HG03175 (cell line): ENCODE data around the gene RAD51AP1.
A peak's percentile ranks its signal among the peaks of the same experiment; 100 is the strongest.

ENCODE experiments used
- ATAC-seq: cut with Tn5 transposase; IDR thresholded peaks from one replicate; pipeline ENCODE4 v1.9.1; 2021; ENCODE audit warnings: mild to moderate bottlenecking, moderate library complexity; ENCODE audit not compliant: unreplicated experiment

The RAD51AP1 gene

DNA sequence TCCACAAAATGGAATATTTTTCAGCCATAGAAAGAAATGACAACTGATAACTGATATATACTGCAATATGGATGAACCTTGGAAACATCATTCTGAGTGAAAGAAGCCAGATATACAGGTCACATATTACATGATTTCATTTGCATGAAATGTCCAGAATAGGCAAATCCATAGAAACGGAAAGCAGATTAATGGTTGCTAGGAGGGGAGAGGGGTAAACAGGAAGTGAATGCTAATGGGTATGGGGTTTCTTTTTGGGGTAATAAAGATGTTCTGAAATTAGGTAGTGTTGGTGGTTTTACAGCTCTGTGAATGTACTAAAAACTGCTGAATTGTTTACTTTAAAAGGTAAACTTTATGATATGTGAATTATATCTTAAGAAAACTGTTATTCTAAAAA is 6.5 kb downstream of the RAD51AP1 start:
- no peak for ATAC-seq

- no peak for ATAC-seq
Measured at GRCh38 chr12:4552191-4552590, 13.5 kb downstream of the RAD51AP1 start.

GRCh38 chr12:4553943-4554342 is 15.3 kb downstream of the RAD51AP1 start:
- ATAC-seq, result no peak

- ATAC-seq, result no peak
Measured at GRCh38 chr12:4555804-4556203, 17.1 kb downstream of the RAD51AP1 start.

- no peak for ATAC-seq
Measured at GRCh38 chr12:4556735-4557530, 18.2 kb downstream of the RAD51AP1 start.

DNA sequence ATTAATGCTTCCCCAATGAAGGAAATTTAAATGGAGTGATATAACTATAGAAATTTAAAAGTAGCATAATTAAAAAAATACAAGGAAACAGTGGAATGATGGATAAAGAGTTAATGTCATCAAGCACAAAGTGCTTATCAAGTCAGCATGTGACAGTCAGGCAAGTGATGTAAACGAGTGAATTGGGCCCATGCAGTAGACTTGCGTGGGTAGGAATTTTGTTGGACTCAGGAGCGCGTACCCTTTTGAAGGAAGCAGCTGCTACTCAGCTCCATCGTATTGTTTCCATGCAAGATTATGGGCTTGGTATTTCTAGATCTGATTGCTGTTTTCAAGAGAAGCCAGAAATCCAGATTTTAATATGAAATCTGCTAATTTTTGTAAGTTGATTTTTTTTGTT is 18.9 kb downstream of the RAD51AP1 start:
- no peak for ATAC-seq

DNA sequence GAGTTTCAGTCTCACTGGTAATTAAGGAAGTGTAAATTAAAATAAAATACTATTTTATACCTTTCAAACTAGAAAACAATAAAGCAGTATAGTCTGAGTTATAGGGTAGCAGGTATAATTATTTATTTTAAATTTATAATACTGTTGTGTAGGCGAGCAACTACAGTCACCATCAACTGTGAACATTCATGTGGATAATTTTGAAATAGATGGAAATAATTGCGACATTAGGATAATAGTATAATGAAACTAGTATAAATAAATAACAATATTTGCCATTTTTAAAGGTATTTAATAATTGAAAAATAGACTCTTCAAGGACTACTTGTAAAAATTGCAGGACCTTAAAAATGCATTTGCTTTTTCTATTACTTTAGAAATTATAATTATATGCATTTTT is 19.5 kb downstream of the RAD51AP1 start:
- ATAC-seq, result no peak

DNA sequence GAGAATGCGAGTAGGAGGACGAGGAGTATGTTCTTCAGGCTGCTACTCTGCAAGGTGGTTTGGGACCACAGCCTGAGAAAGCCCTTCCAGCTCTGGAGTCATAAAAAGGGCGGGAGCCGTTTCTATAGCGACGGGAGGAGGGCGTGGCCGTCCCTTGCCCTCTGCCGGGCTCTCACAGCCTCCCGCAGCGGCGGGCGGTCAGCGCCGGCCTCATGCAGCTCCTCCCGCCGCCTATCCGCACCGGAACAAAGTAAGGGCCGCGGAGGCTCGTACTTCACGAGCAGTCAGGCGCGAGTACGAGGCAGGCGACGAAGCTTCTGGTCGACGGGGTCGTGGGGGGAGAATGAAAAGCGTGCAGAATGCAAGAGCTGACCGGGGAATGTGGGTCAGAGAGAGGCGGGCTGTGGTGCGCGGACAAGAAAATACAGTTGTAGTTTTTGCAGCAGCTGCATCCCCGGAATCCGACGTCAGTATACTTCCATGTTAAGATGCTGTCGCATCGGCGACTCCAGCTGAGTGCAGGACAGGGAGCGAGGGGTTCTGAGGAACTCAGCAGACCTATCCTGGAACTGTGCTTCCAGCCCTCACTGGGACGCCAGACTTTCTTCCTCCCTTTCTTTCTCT is 23.5 kb downstream of the RAD51AP1 start, which contains the start of gene DYRK4:
Gene DYRK4 (plus strand): TSS at position 175 of the 624 bp plus-strand sequence. CDS start 38 bp downstream, at position 213.
- ATAC-seq, result no peak

- no peak for ATAC-seq
Measured at GRCh38 chr12:4563336-4563735, 24.6 kb downstream of the RAD51AP1 start.

DNA sequence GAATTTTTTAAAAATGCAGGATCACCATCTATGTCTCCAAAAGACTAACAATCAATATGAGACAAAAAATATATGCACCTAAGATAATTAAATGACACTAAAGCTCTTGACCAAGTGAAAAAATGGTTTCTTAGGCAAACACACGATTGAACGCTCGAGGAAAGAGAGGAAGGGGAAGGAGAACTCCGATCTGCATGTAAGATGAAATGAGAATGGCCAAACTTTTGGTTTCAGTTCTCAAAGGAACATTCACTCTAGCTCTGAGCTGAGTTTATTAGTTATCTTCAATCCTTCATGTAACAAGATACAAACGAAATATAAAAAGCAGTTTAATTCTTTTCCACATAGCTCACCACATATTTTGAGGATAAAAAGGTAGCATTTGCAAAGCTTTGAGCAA is 26.1 kb downstream of the RAD51AP1 start:
- no peak for ATAC-seq

DNA sequence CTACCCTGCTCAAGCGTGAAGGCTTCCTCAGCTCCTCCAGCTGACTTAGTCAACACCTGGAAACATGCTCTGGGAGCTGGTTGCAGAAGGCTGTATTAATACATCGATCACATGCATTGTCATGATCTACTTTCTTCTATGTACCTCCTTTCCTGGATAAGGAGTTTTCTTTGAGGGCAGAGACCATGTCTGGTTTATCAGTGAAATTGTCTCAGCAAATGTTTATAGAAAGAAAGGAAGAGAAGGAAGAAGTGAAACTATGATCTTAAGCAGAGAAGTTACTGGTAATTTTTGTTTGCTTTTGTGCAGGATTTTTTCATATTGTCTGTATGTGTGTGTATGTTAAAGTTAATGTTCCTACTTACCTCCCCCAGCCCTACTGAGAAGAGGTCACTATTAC is 27.8 kb downstream of the RAD51AP1 start:
- ATAC-seq, result no peak

DNA sequence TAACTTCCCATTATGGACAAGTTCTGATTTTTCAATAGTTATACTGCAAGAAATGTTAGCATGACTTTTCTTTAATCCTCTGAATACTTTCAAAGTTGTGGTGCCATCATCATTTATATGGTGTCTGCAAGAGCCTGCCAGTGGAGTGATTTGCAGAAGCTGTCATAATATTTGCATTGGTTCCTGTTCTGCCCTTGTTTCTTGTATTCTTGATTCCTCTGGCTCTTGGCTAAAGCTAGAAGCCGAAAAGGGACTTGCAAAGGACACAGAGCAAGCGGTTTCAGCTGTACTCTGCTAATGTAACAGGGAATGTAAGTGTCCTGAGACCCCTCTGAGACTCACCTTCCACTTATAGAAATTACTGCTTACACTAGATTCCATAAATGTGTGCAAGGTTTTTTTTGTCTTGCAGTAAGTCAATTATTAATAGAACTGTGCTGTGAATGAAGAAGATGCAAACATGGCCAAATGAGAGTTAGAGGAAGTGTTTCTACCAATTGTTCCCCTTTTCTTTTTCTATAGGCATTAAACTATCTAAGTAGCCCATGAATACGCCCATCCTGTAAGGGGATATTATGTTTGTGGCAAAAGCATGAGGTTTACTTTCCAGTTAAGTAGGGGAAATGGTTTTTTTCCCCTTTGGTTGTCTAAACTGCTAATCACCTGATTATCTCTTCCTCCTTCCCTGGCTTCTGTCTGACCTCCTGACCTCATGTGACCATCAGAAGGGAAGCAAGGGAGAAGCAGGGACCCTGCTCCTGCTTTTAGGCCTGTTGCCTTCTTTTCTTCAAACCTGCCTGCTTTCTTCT is 28.6 kb downstream of the RAD51AP1 start:
- peak; percentile 64 for ATAC-seq

DNA sequence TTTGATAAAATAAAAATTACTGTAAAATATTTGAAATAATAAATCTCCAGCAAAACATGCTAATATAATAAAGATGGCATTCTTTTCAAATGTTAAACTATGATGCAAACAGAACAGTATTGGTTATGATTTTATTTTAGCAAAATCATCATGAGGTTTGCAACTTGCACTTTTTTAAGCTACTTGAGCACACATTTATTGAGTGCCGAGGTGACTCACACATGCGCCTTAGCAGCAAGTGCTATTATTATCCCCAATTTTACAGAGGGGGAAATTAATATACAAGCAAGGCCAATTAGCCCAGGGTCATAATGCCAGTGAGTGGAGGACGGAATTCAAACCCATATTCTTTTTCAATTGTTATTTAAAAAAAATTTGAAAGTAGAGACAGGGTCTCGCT is 30.6 kb downstream of the RAD51AP1 start:
- ATAC-seq, result no peak

GRCh38 chr12:4572680-4573079 is 34.0 kb downstream of the RAD51AP1 start:
- ATAC-seq, result no peak

- no peak for ATAC-seq
Measured at GRCh38 chr12:4579305-4580102, 40.8 kb downstream of the RAD51AP1 start.

GRCh38 chr12:4580281-4580688 is 41.6 kb downstream of the RAD51AP1 start:
- ATAC-seq, result no peak

GRCh38 chr12:4584281-4584680 is 45.6 kb downstream of the RAD51AP1 start:
- no peak for ATAC-seq

DNA sequence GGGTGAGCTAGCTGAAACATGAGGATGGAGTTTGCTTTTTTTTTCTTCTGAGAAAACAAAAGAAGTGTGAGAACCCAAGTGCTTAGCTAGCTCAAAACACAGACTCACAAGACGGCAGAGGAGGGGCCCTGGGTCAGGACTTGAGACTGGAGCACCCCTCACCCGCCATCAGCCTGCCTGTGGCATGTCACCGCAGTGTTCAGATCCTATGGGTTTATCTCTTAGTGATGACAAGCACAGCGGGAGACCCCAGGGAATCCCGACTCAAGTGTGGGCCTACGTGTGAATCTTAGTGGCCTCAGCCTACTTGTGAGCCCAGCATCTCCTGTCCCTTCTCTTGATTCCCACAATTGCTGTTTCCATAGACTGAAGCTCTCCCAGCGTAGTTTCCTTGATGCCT is 46.2 kb downstream of the RAD51AP1 start:
- ATAC-seq, result no peak

DNA sequence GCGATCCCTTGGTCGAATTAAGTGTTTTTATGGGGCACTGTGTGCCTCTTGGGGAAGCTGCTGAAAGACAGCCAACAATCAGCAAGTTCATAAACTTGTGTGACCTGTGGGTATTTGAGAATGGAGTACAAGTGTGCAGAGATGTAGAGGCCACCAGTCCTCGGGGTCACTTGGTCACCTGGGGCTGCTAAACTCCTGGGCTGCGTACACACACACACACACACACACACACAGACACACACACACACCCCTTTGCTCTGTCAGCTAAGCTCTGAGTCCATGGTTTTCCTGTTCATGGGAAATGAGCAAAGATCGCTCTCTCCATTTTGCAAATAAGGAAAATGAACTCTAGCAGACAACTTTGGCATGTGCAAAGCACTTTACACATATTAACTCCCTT is 47.8 kb downstream of the RAD51AP1 start:
- ATAC-seq, result no peak

GRCh38 chr12:4587108-4587507 is 48.4 kb downstream of the RAD51AP1 start:
- ATAC-seq, result no peak

GRCh38 chr12:4588916-4589315 is 50.2 kb downstream of the RAD51AP1 start:
- ATAC-seq, result no peak
